ENCODE data around the gene GABRE.

Gene GABRE

GRCh38 chrX:151973851-151974335 is 583 bp downstream of the GABRE start:
- Histone ChIP-seq H3F3A (ENCODE audit: insufficient read depth, low read length) (no peaks in the 10 kb centered on the region), H3K4me1 (ENCODE audit: low read length) (no peaks in the 10 kb centered on the region), H3K4me3 (ENCODE audit: low read length) (no peak overlapping the region), H3K79me2 (ENCODE audit: low read length) (no peaks in the 10 kb centered on the region), H3K9me3 (replicated peaks; ENCODE audit: insufficient read depth, low read length) (no peaks in the 10 kb centered on the region), H3K36me3 (replicated peaks; ENCODE audit: insufficient read depth, low read length) (no peaks in the 10 kb centered on the region), H3K4me2 (ENCODE audit: low read depth, low read length) (peak overlapping the region; percentile 41; the same call in 1 of the 2 replicates), H3K27me3 (replicated peaks; ENCODE audit: insufficient read depth, low read length) (no peaks in the 10 kb centered on the region), H2AFZ (ENCODE audit: low read length) (no peak overlapping the region), H3K27ac (ENCODE audit: low read length) (no peak overlapping the region), H3K9ac (ENCODE audit: low read length) (no peak overlapping the region), H3K9me2 (replicated peaks; ENCODE audit: insufficient read depth, low read length) (no peaks in the 10 kb centered on the region), H4K20me1 (ENCODE audit: insufficient read depth, low read length) (no peaks in the 10 kb centered on the region)
- TF ChIP-seq EZH2 (optimal IDR thresholded peaks at IDR 0.05; ENCODE audit: low read depth, low read length) (no peak), CTCF (IDR thresholded peaks at IDR 0.05; ENCODE audit: low read length) (no peak), EZH2phosphoT487 (IDR thresholded peaks at IDR 0.05; ENCODE audit: low read length) (no peak)
- no peak for DNase-seq

- Histone ChIP-seq H3F3A (ENCODE audit: insufficient read depth, low read length) (no peaks in the 10 kb centered on the region), H4K20me1 (ENCODE audit: insufficient read depth, low read length) (no peaks in the 10 kb centered on the region), H3K4me2 (ENCODE audit: low read depth, low read length) (no peak overlapping the region), H3K9ac (ENCODE audit: low read length) (no peak overlapping the region), H3K79me2 (ENCODE audit: low read length) (no peaks in the 10 kb centered on the region), H2AFZ (ENCODE audit: low read length) (no peak overlapping the region), H3K4me1 (ENCODE audit: low read length) (no peaks in the 10 kb centered on the region), H3K4me3 (ENCODE audit: low read length) (no peak overlapping the region), H3K27ac (ENCODE audit: low read length) (no peak overlapping the region), H3K36me3 (replicated peaks; ENCODE audit: insufficient read depth, low read length) (no peaks in the 10 kb centered on the region), H3K9me2 (replicated peaks; ENCODE audit: insufficient read depth, low read length) (no peaks in the 10 kb centered on the region), H3K9me3 (replicated peaks; ENCODE audit: insufficient read depth, low read length) (no peaks in the 10 kb centered on the region), H3K27me3 (replicated peaks; ENCODE audit: insufficient read depth, low read length) (no peaks in the 10 kb centered on the region)
- no peak for TF ChIP-seq EZH2phosphoT487 (IDR thresholded peaks at IDR 0.05; ENCODE audit: low read length)
- no peak for TF ChIP-seq EZH2 (optimal IDR thresholded peaks at IDR 0.05; ENCODE audit: low read depth, low read length)
- TF ChIP-seq CTCF (IDR thresholded peaks at IDR 0.05; ENCODE audit: low read length), result no peak
- no peak for DNase-seq
Observed at GRCh38 chrX:151973060-151973661, 1.3 kb downstream of the GABRE start.

GRCh38 chrX:151970661-151971060 is 3.8 kb downstream of the GABRE start:
- no peak overlapping the region for H3K9ac ChIP-seq (ENCODE audit: low read length)
- DNase-seq, result no peak
- no peak overlapping the region for H3K4me2 ChIP-seq (ENCODE audit: low read depth, low read length)
- no peak overlapping the region for H3K4me3 ChIP-seq (ENCODE audit: low read length)
- H3K27me3 ChIP-seq (replicated peaks; ENCODE audit: insufficient read depth, low read length), result no peaks in the 10 kb centered on the region
- H3K4me1 ChIP-seq (ENCODE audit: low read length), result no peaks in the 10 kb centered on the region
- H3K9me3 ChIP-seq (replicated peaks; ENCODE audit: insufficient read depth, low read length), result no peaks in the 10 kb centered on the region
- no peaks in the 10 kb centered on the region for H3K36me3 ChIP-seq (replicated peaks; ENCODE audit: insufficient read depth, low read length)
- H3K9me2 ChIP-seq (replicated peaks; ENCODE audit: insufficient read depth, low read length), result no peaks in the 10 kb centered on the region
- no peaks in the 10 kb centered on the region for H3K79me2 ChIP-seq (ENCODE audit: low read length)
- TF ChIP-seq EZH2 (optimal IDR thresholded peaks at IDR 0.05; ENCODE audit: low read depth, low read length) (no peak), EZH2phosphoT487 (IDR thresholded peaks at IDR 0.05; ENCODE audit: low read length) (no peak), CTCF (IDR thresholded peaks at IDR 0.05; ENCODE audit: low read length) (no peak)
- no peak overlapping the region for H3K27ac ChIP-seq (ENCODE audit: low read length)
- no peak overlapping the region for H2AFZ ChIP-seq (ENCODE audit: low read length)
- H4K20me1 ChIP-seq (ENCODE audit: insufficient read depth, low read length), result no peaks in the 10 kb centered on the region
- H3F3A ChIP-seq (ENCODE audit: insufficient read depth, low read length), result no peaks in the 10 kb centered on the region
